H1 (cell line): ENCODE data around the gene SERPINB13. TPM values are rescaled to one million over a fixed set of nuclear protein-coding genes. Genes with fewer than 3 reads are reported as not detected.

ENCODE experiments used
- CTCF ChIA-PET: fragments of 300-600 bp; sonication (Branson Sonifier 250); formaldehyde crosslinking; loops from one replicate; lab custom pipeline; 2021; ENCODE audit not compliant: partially characterized antibody; lab: Charles Lee
- POLR2A ChIA-PET: fragments of 300-600 bp; sonication (Branson Sonifier 250); formaldehyde crosslinking; loops from one replicate; lab custom pipeline; 2021; ENCODE audit warnings: inconsistent platforms; ENCODE audit not compliant: partially characterized antibody; lab: Charles Lee
- DNase-seq, 2 experiments: peaks; one replicate each; pipeline versions ENCODE4 v3.0.0 to v3.0.0-alpha.2; 2010 to 2022; ENCODE audit warnings: low spot score in 2 of 2, low read depth in 1 of 2, mixed read lengths in 1 of 2
- FAIRE-seq: peaks from 2 replicates; lab custom pipeline; 2011; peaks lifted over from hg19 to GRCh38; lab: Jason Lieb, UNC
- H2AFZ ChIP-seq: 2 replicates; pipeline ENCODE4 v1.8.1; 2012; ENCODE audit warnings: low read length, inconsistent platforms
- H2AK5ac ChIP-seq: 2 replicates; pipeline ENCODE4 v1.6.1; 2013; ENCODE audit warnings: low read depth, low read length
- H2BK120ac ChIP-seq: replicated peaks from 2 replicates; pipeline ENCODE3; 2013; ENCODE audit warnings: low read depth, low read length, inconsistent platforms
- H2BK12ac ChIP-seq: 2 replicates; pipeline ENCODE4 v1.6.1; 2013; ENCODE audit warnings: low read depth, low read length
- H2BK15ac ChIP-seq: 2 replicates; pipeline ENCODE4 v1.6.1; 2013; ENCODE audit warnings: low read length
- H2BK20ac ChIP-seq: 2 replicates; pipeline ENCODE4 v1.6.1; 2013; ENCODE audit warnings: low read length
- H2BK5ac ChIP-seq: 2 replicates; pipeline ENCODE4 v1.6.1; 2013; ENCODE audit warnings: low read depth, low read length
- H3K14ac ChIP-seq: 2 replicates; pipeline ENCODE4 v1.6.1; 2013; ENCODE audit warnings: inconsistent platforms; ENCODE audit not compliant: insufficient read length
- H3K18ac ChIP-seq: 2 replicates; pipeline ENCODE4 v1.6.1; 2013; ENCODE audit warnings: low read length; ENCODE audit errors: extremely low read depth
- H3K23ac ChIP-seq: 2 replicates; pipeline ENCODE4 v1.6.1; 2013; ENCODE audit warnings: inconsistent platforms; ENCODE audit not compliant: insufficient read length
- H3K23me2 ChIP-seq: 2 replicates; pipeline ENCODE4 v1.6.1; 2013; ENCODE audit warnings: low read depth, low read length
- H3K27ac ChIP-seq: 2 replicates; pipeline ENCODE4 v1.6.1; 2011; ENCODE audit warnings: low read depth, low read length, inconsistent platforms
- H3K27me3 ChIP-seq, 4 experiments: replicated peaks in 1 of 4; 1 replicate in 1 of 4; 2 replicates in 3 of 4; pipeline versions ENCODE4 v1.6.1 to v1.8.1; 2011 to 2013; ENCODE audit warnings: low read length in 3 of 4, mild to moderate bottlenecking in 3 of 4, inconsistent platforms in 2 of 4, mixed read lengths in 2 of 4, moderate library complexity in 1 of 4; ENCODE audit not compliant: control insufficient read depth in 3 of 4, insufficient read depth in 3 of 4; ENCODE audit errors: extremely low read depth in 1 of 4
- H3K36me3 ChIP-seq, 4 experiments: 2 replicates each; pipeline versions ENCODE4 v1.6.1 to v1.8.1; 2011 to 2013; ENCODE audit warnings: mild to moderate bottlenecking in 4 of 4, low read length in 3 of 4, moderate library complexity in 2 of 4, control low read depth in 1 of 4, inconsistent platforms in 1 of 4; ENCODE audit not compliant: insufficient read depth in 4 of 4, control insufficient read depth in 2 of 4
- H3K4ac ChIP-seq: replicated peaks from 2 replicates; pipeline ENCODE3; 2013; ENCODE audit warnings: low read length, low read depth, mixed read lengths, inconsistent platforms; ENCODE audit not compliant: insufficient read length
- H3K4me1 ChIP-seq, 4 experiments: replicated peaks in 1 of 4; 1 replicate in 1 of 4; 2 replicates in 3 of 4; pipeline versions ENCODE4 v1.6.1 to v1.8.1; 2011 to 2013; ENCODE audit warnings: low read length in 3 of 4, inconsistent platforms in 2 of 4, mixed read lengths in 1 of 4; ENCODE audit not compliant: insufficient read depth in 4 of 4, control insufficient read depth in 3 of 4
- H3K4me2 ChIP-seq, 2 experiments: 2 replicates each; pipeline versions ENCODE4 v1.6.1 to v1.8.1; 2011 to 2013; ENCODE audit warnings: low read depth in 2 of 2, low read length in 2 of 2, control low read depth in 1 of 2, inconsistent platforms in 1 of 2, mild to moderate bottlenecking in 1 of 2; ENCODE audit not compliant: insufficient read depth in 1 of 2
- H3K4me3 ChIP-seq, 4 experiments: fragments of 200-600, 300-600 bp in 1 of 4; sonication (generic), shearing (Covaris generic), sonication (Bioruptor Twin) in 1 of 4; 2 replicates each; pipeline versions ENCODE4 v1.5.1 to v1.8.1; 2011 to 2016; ENCODE audit warnings: low read length in 4 of 4, low read depth in 3 of 4, control low read depth in 2 of 4, inconsistent platforms in 2 of 4, mild to moderate bottlenecking in 2 of 4, mixed read lengths in 1 of 4, moderate library complexity in 1 of 4; ENCODE audit not compliant: insufficient read depth in 2 of 4; ENCODE audit errors: extremely low read depth in 1 of 4
- H3K56ac ChIP-seq: replicated peaks from 2 replicates; pipeline ENCODE3; 2013; ENCODE audit warnings: low read depth, mild to moderate bottlenecking, mixed read lengths, low read length, inconsistent platforms; ENCODE audit not compliant: insufficient read length
- H3K79me1 ChIP-seq: 2 replicates; pipeline ENCODE4 v1.6.1; 2013; ENCODE audit warnings: low read depth, low read length, control low read depth
- H3K79me2 ChIP-seq, 2 experiments: 2 replicates each; pipeline versions ENCODE4 v1.6.1 to v1.8.1; 2012 to 2013; ENCODE audit warnings: low read length in 2 of 2, mild to moderate bottlenecking in 2 of 2, inconsistent platforms in 1 of 2; ENCODE audit not compliant: insufficient read depth in 2 of 2, control insufficient read depth in 1 of 2
- H3K9ac ChIP-seq, 4 experiments: replicated peaks in 1 of 4; 1 replicate in 1 of 4; 2 replicates in 3 of 4; pipeline versions ENCODE4 v1.6.1 to v1.8.1; 2011 to 2013; ENCODE audit warnings: low read depth in 3 of 4, low read length in 3 of 4, control low read depth in 2 of 4, mild to moderate bottlenecking in 2 of 4, moderate library complexity in 2 of 4, inconsistent platforms in 1 of 4; ENCODE audit errors: extremely low read depth in 1 of 4
- H3K9me3 ChIP-seq, 2 experiments: 2 replicates each; pipeline versions ENCODE4 v1.6.1 to v1.8.1; 2012 to 2013; ENCODE audit warnings: mild to moderate bottlenecking in 2 of 2, moderate library complexity in 2 of 2, control low read depth in 1 of 2, inconsistent platforms in 1 of 2, low read depth in 1 of 2, low read length in 1 of 2, mixed read lengths in 1 of 2; ENCODE audit not compliant: insufficient read depth in 2 of 2
- H4K20me1 ChIP-seq, 2 experiments: replicated peaks in 1 of 2; 2 replicates each; pipeline versions ENCODE3 to v1.8.1; 2011 to 2013; ENCODE audit warnings: inconsistent platforms in 2 of 2, low read length in 2 of 2, mild to moderate bottlenecking in 1 of 2; ENCODE audit not compliant: insufficient read depth in 2 of 2, control insufficient read depth in 1 of 2
- H4K5ac ChIP-seq: 2 replicates; pipeline ENCODE4 v1.6.1; 2013; ENCODE audit warnings: low read length, low read depth, mixed read lengths, inconsistent platforms; ENCODE audit not compliant: insufficient read length
- H4K8ac ChIP-seq: 2 replicates; pipeline ENCODE4 v1.8.0; 2013; ENCODE audit warnings: mild to moderate bottlenecking, moderate library complexity, low read length, inconsistent platforms; ENCODE audit not compliant: insufficient read depth; ENCODE audit errors: extremely low read depth
- H4K91ac ChIP-seq: replicated peaks from 2 replicates; pipeline ENCODE3; 2013; ENCODE audit warnings: low read length, mixed read lengths, inconsistent platforms; ENCODE audit not compliant: insufficient read length
- BCL11A ChIP-seq, 2 experiments: IDR thresholded peaks; one replicate each; pipeline ENCODE4 v1.6.1; 2011; ENCODE audit warnings: low read depth in 2 of 2, low read length in 2 of 2, mild to moderate bottlenecking in 2 of 2
- CEBPB ChIP-seq: IDR thresholded peaks from 2 replicates; pipeline ENCODE4 v1.6.1; 2012; ENCODE audit warnings: low read depth, low read length
- WGBS, 2 experiments: shearing (Covaris generic) in 1 of 2; methylation state at CpG; one replicate each; pipeline versions ENCODE4 v1.1.6 to v1.1.7; 2013 to 2015; ENCODE audit warnings: low lambda C conversion rate in 2 of 2, mixed read lengths in 2 of 2, inconsistent platforms in 1 of 2, low coverage in 1 of 2, missing lambda C conversion rate in 1 of 2; ENCODE audit not compliant: insufficient replicate concordance in 2 of 2, insufficient coverage in 1 of 2, insufficient read length in 1 of 2; ENCODE audit errors: extremely low coverage in 1 of 2, missing lambda C conversion rate in 1 of 2; 5-methylcytosine and 5-hydroxymethylcytosine counted together
- polyA plus RNA-seq, 7 experiments: library from polyadenylated mRNA; depleted of rRNA in 3 of 7; stranded (reverse) in 5 of 7; unstranded in 2 of 7; fragments of >200 nt in 5 of 7; fragments of 200-250 nt in 2 of 7; gene quantifications; 1 replicate in 5 of 7; 2 replicates in 1 of 7; 4 replicates in 1 of 7; pipeline versions ENCODE4 v1.2.1 to v1.2.3, GENCODE V29; 2011 to 2013; ENCODE audit warnings: missing spikeins in 2 of 7, mixed read lengths in 2 of 7
- total RNA-seq: library from RNA; stranded (reverse); fragmentation: NEBNext Ultra II Directional; extraction: Animal tissue kit (Norgen Biotek cat#: 25700); gene quantifications from 2 replicates; pipeline ENCODE4 v1.2.1, GENCODE V29; 2021

Gene SERPINB13
- total and polyA plus RNA-seq, 2 of the 8 experiments (the other 6 are each of a cell fraction or from before 2014, with no cell fraction given): not detected

DNA sequence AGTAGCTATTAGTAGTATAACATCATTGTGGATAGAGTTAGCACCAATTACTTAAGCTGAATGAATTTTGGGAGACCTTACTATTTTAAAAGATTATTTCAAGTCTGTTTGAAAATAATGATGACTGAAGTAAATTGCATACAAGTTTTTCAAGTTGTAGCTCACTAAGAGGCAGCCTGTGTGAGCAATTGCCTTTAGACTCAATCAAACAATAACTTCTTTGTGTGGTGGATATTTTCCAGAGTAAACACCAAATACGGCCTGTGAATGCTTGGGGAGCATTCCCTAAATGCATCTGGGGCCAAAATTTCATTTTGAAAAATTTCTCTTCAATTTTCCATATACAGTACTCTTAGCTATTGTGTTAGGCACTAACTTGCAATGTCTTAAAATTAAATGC, 37.1 kb upstream of the SERPINB13 start:
- no peak overlapping the region for H2BK120ac ChIP-seq
- no peak overlapping the region for H2BK12ac ChIP-seq
- no peak for FAIRE-seq
- H2BK15ac ChIP-seq: no peak overlapping the region
- no peak overlapping the region for H3K14ac ChIP-seq
- H3K79me1 ChIP-seq: no peaks in the 10 kb centered on the region
- H3K4ac ChIP-seq: no peak overlapping the region
- H3K4me3 ChIP-seq: no peak overlapping the region
- H2AFZ ChIP-seq: no peak overlapping the region
- no peak overlapping the region for H2BK20ac ChIP-seq
- no peak overlapping the region for H4K5ac ChIP-seq
- ChIA-PET POLR2A (no interaction called here), CTCF (interaction anchor here (0.9 to 2.7 kb wide), 8 partner anchors 13 to 293 kb away, joined by 3 to 16 read pairs (median 6); no protein-coding TSS in a partner anchor)
- H3K27ac ChIP-seq: no peak overlapping the region
- H3K27me3 ChIP-seq: no peaks in the 10 kb centered on the region
- H4K8ac ChIP-seq: no peak overlapping the region
- H3K23me2 ChIP-seq: no peaks in the 10 kb centered on the region
- H3K18ac ChIP-seq: no peak overlapping the region
- H3K36me3 ChIP-seq: no peaks in the 10 kb centered on the region
- H4K91ac ChIP-seq: no peak overlapping the region
- no peaks in the 10 kb centered on the region for H3K79me2 ChIP-seq
- no peak for DNase-seq
- no peaks in the 10 kb centered on the region for H3K4me1 ChIP-seq
- no peak overlapping the region for H3K56ac ChIP-seq
- no peak overlapping the region for H2AK5ac ChIP-seq
- H3K4me2 ChIP-seq: no peak overlapping the region
- H3K9me3 ChIP-seq: no peaks in the 10 kb centered on the region
- no peak overlapping the region for H3K9ac ChIP-seq
- no peaks in the 10 kb centered on the region for H4K20me1 ChIP-seq
- WGBS, 2 experiments: 89% methylated on average over 1 of the region's 1 CpG; no CpG with 5 or more reads in 1 of the 2 experiments
- no peak overlapping the region for H3K23ac ChIP-seq
- H2BK5ac ChIP-seq: no peak overlapping the region
- no peak for TF ChIP-seq BCL11A (IDR thresholded peaks at IDR 0.05; ENCODE audit: low read depth in 2 of 2, low read length in 2 of 2)
- TF ChIP-seq CEBPB: no peak
